ENCODE results near the gene OR2M5.

Gene OR2M5, protein sequence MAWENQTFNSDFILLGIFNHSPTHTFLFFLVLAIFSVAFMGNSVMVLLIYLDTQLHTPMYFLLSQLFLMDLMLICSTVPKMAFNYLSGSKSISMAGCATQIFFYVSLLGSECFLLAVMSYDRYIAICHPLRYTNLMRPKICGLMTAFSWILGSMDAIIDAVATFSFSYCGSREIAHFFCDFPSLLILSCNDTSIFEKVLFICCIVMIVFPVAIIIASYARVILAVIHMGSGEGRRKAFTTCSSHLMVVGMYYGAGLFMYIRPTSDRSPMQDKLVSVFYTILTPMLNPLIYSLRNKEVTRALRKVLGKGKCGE

DNA sequence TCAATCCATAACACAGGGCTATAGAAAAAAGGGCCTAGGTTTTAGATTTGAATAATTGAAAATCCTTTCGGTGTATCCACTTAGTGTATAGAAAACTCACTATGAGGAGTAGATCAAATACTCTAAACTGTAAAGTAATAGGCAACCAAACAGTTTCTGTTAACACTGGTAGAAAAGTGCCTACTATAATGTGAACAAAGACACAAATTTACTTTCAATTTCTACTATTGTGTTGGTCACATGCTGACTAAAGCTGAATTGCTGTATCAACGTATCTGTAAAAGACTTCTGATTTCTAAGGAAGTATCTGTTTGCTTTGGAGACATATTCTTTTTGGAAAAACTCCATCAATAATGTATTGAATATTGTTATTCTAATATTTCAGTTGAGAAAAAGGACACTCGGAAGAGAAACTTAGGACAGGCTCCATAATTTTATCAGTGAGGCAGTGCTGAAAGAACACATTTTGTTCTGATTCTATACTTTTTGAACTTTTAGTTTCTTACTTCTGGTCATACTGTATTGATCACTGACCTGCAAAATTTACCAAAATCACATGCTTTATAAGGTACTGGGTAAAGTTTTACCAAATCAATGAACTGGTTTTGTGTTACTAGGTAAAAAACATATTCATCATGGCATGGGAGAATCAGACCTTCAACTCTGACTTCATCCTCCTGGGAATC is at the start of gene OR2M5:
TSS of gene OR2M5 (plus strand) at position 636 of the 686 bp plus-strand sequence. CDS start at position 636, 0 bp downstream.
- no peak within 1 kb of the TSS for H3K4me3 ChIP-seq (ENCODE audit: low read length)
- TF ChIP-seq, protein P1, sequence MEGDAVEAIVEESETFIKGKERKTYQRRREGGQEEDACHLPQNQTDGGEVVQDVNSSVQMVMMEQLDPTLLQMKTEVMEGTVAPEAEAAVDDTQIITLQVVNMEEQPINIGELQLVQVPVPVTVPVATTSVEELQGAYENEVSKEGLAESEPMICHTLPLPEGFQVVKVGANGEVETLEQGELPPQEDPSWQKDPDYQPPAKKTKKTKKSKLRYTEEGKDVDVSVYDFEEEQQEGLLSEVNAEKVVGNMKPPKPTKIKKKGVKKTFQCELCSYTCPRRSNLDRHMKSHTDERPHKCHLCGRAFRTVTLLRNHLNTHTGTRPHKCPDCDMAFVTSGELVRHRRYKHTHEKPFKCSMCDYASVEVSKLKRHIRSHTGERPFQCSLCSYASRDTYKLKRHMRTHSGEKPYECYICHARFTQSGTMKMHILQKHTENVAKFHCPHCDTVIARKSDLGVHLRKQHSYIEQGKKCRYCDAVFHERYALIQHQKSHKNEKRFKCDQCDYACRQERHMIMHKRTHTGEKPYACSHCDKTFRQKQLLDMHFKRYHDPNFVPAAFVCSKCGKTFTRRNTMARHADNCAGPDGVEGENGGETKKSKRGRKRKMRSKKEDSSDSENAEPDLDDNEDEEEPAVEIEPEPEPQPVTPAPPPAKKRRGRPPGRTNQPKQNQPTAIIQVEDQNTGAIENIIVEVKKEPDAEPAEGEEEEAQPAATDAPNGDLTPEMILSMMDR (IDR thresholded peaks at IDR 0.05; ENCODE audit: insufficient read depth, low read depth, low read length, missing control alignments), result no peak
- no peak for DNase-seq (ENCODE audit: low read depth)

DNA sequence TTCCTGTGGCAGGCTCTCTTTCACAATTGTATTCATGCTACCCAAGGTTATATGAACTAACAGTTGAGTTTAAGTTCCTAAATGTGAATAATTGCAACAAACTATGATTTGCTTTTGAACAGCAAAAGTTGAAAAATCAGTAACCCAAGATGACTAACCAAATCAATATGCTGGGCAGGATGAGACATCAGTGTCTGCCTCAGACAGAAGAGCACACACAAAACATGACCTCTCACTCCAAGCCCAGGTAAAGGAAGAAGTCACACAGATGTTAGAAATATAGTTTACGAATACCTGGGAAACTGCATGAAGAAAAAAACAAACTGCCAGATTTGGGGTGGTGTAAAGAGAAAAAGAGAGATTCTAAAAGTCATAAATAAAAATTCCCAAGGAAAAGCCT is 46.4 kb upstream of the OR2M5 start:
- TF ChIP-seq, protein P1 (IDR thresholded peaks at IDR 0.05; ENCODE audit: insufficient read depth, low read depth, low read length, missing control alignments), result no peak
- no peak overlapping the region for H3K4me3 ChIP-seq (ENCODE audit: low read length)
- DNase-seq (ENCODE audit: low read depth), result peak; percentile 1

DNA sequence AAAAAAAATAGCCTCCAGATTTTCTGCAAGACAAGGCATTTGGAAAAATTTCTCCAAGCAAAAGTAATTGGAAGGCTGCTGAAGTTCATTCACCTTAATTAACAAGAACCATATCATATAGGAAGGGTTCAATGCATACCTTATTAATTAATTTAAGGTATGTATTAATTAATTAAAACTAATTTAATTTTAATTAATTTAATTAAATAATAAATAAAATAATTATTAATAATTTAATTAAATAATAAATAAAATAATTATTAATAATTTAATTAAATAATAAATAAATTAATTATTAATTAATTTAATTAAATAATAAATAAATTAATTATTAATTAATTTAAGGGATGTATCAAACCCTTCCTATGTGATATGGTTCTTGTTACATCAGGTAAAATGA is 42.1 kb upstream of the OR2M5 start:
- no peak for DNase-seq (ENCODE audit: low read depth)
- H3K4me3 ChIP-seq (ENCODE audit: low read length), result no peak overlapping the region
- TF ChIP-seq, protein P1 (IDR thresholded peaks at IDR 0.05; ENCODE audit: insufficient read depth, low read depth, low read length, missing control alignments), result no peak

DNA sequence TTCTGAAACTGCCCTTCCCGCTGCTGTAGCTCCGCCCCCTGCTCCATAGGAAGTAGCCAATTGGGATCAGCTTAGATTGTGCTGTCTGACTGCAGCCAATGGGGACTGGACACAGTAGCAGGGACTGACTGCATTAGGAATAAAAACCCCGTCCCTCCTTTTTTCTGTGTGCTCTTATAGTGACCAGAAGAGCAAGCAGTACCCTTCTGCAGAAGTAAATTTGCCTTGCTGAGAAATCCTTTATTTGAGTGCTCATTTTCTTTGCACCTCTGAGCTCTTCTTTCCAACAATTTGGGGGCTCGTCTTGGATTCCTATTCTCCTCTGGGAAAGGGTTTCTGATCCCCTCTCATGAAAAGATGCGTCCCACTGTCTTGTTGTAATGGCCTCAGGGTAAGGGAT is 33.8 kb upstream of the OR2M5 start:
- no peak for DNase-seq (ENCODE audit: low read depth)
- TF ChIP-seq, protein P1 (IDR thresholded peaks at IDR 0.05; ENCODE audit: insufficient read depth, low read depth, low read length, missing control alignments), result no peak

DNA sequence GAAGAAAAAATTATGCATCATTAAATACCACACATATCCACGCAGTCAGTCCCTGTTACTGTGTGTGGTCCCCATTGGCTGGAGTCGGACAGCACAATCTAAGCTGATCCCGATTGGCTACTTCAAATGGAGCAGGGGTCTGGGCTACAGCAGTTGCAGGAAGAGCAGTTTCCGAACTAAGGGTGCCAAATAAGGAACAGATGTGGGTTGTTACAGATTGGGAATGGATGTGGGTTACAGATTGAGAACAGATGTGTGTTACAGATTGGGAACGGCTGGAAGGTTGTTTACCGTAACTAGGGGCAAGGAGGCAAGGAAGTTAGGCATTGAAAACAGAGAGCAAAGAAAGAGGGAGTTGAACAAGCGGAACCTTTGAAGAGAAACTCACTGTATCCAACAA is 30.1 kb upstream of the OR2M5 start:
- no peak for DNase-seq (ENCODE audit: low read depth)
- TF ChIP-seq, protein P1 (IDR thresholded peaks at IDR 0.05; ENCODE audit: insufficient read depth, low read depth, low read length, missing control alignments), result no peak
- no peak overlapping the region for H3K4me3 ChIP-seq (ENCODE audit: low read length)

More for the DNA sequence above, 33.8 kb upstream of the OR2M5 start:
- H3K4me3 ChIP-seq (ENCODE audit: low read length), result no peak overlapping the region

DNA sequence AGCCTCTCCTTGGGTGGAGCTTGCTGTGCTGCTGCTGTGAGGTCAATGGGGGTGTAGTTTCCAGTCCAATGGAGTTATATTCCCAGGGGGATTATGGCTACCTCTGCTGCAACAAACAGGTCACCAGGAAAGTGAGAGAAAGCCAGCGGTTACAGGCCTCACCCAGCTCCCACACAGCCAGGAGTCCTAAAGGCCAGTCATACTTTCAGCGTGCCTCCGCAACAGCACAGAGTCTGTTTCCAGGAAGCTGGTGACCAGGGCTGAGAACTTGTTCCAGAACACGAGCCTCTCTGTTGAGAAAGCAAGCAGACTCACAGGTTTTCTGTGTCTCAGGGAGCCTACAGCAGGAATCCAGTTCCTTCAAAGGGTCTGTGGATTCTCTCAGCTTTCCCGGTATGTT is 17.3 kb upstream of the OR2M5 start:
- no peak overlapping the region for H3K4me3 ChIP-seq (ENCODE audit: low read length)
- DNase-seq (ENCODE audit: low read depth), result no peak
- TF ChIP-seq, protein P1 (IDR thresholded peaks at IDR 0.05; ENCODE audit: insufficient read depth, low read depth, low read length, missing control alignments), result no peak
